HG03139 (cell line): ENCODE results near the gene PRRX2.
"Not testable (repeated sequence)": the region's sequence is repeated elsewhere in the genome, so short reads cannot be mapped to it uniquely, and the experiment has no call there.

Experiments
- ATAC-seq: cut with Tn5 transposase; IDR thresholded peaks from one replicate; pipeline ENCODE4 v1.9.1; 2021; ENCODE audit not compliant: unreplicated experiment

The PRRX2 gene

DNA sequence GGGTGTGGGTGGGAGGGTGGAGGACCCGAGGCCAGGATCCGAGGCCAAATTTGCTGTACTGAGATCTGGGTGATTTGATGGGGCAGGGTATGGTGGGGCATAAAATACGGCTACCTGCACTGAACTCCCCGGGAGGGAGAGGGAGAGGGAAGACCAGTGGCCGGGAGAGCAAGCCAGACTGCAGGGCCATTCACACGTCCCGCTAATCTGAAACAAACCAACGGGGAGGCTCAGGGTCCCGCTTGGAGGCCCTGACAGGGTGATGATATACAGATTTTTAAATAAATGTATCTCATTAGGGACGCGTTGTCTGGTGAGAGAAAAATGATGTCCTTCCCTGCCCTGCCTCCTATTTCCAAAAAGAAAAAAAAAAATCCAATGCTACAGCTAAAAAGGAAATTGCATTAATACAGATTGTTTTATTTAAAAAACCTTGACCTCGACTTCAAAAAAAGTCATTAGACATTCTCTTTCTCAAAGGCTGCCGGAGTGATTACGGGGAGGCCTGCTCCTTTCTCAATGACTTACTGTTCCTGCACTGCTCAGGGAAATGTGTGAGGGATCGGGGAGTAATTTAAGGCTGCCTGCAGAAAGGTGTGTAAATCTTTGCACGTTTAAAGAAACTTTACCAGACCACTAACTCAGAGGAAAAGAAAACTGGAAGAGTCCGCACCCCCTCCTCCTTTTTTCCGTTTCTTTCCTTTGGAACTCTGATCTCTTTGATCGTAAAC, 11.5 kb upstream of the PRRX2 start:
- ATAC-seq, result no peak

DNA sequence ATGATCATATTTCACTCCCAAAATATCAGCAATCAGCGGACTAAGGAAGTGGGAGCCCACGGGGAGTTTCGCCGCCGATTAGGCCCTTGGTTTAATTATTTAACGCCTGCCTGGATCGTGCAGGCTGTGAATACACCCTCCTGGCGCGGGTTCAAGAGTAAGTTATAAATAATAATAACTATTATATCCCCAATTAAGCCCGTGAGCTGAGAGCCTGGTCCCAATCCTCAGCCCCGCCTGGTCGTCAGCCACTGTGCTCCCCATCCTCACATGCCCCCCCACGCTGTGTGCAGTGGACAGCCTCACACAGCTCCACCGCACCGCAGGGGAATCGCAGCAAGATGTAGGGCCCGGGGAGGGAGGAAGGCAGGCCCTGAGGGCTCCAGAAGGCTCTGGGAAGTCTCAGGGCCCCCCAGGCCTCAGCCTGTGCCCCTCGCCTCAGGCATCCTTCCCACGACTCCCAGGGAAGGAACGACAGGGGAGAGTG, 10.8 kb upstream of the PRRX2 start:
- no peak for ATAC-seq

DNA sequence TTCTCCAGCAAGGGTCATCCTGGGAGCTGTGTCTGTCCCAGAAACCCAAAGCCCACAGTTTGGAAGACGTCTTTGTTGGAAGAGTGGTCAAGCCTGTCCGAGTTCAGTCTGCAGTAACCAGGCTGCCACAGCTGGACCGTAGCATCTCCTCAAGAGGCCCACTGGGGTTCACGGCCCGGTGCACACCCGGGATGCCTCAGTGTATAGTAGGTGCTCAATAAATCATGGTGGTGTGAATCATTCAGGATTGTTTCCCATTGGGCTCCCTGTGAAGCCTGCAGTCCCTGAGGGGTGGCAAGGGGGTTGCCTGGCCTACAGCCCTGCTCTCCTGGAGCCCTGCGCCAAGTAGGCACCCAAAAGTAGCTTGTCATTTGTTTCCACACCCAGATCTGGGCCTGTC, 10.3 kb upstream of the PRRX2 start:
- ATAC-seq, result no peak

DNA sequence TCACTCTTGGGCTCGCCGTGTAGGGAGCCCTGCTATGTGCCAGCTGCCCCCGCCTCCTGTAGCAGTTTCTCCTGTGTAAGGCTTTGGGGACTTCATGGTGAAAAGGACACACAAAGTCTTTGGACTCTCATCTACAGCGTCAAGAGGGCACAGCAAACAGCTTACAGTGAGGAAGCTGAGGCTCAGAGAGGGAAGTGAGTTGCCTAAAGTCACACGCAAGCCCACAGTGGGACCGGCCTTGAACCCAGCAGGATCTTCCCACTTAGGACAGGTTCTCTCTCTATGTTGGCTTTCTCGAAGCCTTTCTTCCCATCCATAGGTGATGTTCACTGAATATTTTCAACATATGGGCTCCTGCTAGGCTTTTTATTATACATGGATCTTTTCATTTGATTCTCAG, 9.8 kb upstream of the PRRX2 start:
- no peak for ATAC-seq

DNA sequence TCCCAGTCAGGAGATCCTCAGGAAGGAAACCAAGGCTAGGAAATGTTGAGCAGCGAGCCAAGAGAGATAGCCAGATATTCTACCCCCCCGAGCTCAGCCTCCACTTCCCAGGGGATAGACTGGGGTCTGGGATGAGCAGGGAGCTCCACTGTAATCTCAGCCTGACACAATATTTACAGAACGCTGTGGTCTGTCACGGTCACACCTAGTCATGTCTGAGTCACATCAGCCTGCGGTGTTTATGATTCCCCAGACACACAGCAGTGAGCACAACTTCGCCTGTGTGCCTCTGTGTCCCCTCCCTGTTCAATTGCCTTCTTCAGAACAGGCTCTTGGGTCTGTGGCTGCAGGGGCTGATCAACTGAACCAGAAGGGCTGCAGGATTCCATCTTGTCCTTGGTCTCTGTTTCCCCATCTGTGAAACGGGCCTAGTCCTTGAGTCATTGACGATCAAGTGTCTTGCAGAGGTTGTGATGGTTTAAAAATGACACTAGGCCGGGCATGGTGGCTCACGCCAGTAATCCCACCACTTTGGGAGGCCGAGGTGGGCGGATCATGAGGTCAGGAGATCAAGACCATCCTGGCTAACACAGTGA, 8.6 kb upstream of the PRRX2 start:
- ATAC-seq, result no peak

DNA sequence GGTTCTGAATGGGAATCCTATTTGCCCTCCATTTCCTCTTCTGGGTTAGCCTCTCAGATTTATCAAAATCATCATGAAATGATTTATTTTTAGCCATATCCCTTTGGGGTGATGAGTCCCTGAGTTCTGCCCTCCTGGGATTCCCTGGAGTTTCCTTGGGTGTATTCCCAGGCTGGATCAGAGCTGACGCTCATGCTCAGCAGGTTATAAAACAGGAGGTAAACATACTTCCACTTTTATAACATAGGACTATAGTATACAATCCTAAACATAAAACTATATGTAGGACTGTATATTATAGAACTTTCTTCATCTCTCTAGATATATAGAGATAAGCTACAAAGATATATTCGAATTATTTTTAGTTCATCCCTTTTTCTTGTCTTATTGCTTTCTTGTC, 4.4 kb upstream of the PRRX2 start:
- ATAC-seq, result no peak

DNA sequence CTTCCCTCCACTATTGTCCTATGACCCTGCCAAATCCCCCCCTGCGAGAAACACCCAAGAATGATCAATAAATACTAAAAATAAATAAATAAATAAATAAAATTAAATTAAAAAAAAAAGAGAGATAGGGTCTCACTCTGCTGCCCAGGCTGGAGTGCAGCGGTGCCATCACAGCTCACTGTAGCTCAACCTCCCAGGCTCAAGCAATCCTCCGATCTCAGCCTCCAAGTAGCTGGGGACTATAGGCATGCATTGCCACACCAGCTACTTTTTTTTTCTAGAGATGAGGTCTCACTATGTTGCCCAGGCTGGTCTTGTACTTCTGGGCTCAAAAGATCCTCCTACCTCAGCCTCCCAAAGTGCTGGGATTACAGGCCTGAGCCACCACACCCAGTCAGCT, 3.2 kb upstream of the PRRX2 start:
- not testable (repeated sequence) for ATAC-seq

DNA sequence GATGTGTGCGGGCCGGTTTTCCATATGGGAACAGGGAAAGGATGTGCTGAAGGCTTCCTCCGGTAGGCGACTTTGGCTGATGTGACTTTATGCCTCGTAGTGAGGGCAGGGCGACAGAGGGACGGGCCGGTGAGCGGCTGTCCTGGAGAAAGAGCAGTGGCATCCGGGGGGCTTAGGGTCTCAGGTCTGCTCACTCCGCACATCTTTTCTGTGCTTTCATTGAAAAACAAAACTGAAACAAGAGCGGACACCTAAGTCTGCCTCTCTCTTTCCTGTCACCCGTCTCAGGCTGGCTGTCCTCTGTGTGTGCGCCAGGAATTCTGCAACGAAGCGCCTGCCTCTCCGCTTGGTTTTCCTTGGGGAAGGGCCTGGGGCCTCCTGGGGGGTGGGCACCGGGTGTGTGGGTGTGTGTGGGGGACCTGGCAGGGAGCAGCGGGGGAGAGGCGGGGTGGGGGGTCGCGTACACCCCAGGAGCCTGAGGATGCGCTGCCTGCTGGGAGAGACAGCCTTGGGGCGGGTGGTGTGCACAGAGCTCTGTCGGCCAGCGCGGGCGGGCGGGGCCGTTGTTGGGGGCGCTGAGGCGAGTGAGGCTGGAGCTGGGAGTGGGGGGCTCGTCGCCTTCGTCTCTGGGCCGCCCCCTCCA, 580 bp upstream of the PRRX2 start:
- no peak for ATAC-seq

DNA sequence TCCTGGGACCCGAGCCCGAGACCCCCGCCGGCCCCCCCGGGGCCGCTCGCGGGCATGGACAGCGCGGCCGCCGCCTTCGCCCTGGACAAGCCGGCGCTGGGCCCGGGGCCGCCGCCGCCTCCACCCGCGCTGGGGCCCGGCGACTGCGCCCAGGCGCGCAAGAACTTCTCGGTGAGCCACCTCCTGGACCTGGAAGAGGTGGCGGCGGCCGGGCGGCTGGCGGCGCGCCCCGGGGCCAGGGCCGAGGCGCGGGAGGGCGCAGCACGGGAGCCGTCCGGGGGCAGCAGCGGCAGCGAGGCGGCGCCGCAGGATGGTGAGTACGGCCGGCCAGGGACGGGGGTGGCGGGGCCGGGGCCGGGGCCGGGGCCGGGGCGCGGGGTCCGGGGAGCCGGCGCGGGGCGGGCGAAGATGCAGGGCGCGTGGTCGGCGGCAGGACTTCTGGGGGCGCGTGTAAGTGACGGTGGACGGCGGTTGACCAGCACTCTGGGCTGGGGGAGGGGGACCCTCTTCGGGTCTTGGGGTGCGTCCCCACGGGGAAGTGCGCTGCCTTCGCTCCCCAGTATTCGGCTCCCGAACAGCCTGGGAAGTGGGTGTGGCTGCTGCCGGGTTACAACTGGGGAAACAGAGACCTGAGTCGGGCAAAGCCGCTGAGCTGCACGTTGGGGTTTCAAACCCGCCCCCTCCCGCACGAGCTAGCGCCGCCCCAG, 520 bp downstream of the PRRX2 start:
- ATAC-seq, result no peak

DNA sequence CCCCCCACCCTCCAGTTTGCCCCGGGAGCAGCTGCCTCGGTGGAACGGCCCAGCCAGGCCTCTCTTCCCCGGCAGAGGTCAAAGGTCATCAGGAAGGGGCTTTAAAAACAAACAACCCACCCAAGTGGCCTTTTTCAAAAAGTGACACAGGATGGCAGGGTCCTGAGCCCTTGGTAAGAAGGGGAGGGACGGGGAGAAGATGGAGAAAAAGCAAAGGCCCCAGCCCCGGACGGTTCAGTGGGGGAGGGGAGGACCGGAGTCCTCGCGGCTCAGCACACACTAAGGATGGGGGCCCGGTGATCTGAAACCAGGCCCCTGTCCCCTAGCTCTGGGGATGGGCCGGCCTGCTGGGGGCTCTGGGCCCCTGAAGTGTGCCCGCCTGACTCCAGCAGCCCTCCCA, 1.1 kb downstream of the PRRX2 start:
- no peak for ATAC-seq

DNA sequence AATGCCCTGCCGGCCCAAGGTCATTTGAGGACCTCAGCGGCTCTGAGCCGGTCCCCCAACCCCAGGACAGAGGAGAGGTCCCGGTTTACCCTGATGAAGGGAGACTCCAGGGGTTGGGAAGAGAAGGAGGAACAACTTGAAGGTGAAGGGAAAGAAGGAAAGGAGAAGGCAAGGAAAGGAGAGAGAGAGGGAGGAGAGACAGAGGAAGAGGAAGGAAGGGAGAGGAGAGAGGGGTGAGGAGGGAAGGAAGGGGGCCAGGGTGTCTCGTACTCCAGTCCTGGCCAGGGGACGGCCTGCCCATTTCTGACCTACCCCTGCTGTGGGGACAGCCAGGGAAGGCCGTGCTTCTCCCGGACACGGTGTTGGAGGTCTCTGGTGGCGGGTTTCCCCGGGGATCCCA, 1.9 kb downstream of the PRRX2 start:
- no peak for ATAC-seq

DNA sequence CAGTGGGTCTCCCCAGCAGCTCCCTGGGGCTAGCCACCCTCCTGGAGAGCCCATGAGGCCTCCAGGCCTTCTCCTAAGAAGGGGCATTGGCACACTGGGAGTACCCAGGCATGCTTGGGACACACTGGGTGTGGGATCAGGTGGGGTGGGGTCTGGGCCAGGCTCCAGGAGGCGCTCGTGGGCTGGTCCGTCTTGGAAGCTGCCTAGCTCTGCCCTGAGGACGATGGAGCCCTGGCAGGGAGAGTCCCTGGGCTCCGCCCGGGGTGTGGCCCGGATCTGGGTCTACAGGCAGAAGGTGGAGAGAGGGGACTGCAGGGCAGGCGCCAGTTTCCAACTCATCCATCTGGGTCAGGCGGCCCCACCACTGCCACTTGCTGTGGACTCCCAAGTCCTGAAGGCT, 2.4 kb downstream of the PRRX2 start:
- ATAC-seq, result no peak

DNA sequence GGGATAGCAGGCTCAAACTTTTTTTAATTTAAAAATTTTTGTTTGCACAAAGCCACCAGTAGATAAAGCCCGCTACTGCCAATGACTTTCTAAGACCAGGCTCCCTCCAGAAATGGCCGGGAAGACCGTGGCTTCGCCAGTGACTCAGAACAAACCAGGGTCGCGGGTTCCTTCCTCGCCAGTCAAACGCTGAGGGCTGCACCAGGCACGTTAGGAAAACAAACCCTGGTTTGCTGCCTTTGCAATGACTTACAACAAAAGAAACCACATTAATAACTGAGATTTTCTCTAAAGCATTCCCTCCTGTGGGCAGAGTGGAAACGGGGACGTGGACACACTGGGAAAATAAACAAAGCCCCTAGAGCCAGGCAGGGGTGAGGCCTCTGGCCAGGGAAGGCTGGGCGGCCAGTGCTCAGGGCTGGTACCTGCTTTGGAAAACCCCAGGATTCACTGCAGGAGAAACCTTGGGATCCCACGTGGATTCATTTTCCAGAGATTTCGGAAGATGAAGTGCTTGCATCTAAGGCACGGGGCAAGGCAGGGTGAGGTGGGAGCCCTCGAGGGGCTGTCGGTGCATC, 3.8 kb downstream of the PRRX2 start:
- ATAC-seq, result no peak

DNA sequence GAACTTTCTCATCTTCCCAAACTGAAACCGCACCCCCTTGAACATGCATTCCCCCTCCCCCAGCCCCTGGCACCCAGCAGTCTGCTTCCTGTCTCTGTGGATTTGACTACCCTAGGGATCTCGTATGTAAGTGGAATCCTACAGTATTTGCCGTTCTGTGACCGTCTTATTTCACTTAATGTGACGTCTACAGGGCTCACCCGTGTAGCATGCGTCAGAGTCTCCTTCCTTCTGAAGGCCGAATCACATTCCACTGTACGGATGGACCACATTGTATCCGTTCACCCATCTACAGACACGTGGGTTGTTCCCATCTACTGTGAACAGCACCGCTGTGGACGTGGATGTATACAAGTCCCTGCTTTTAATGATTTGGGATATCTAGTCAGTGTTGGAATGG, 4.5 kb downstream of the PRRX2 start:
- ATAC-seq, result no peak

DNA sequence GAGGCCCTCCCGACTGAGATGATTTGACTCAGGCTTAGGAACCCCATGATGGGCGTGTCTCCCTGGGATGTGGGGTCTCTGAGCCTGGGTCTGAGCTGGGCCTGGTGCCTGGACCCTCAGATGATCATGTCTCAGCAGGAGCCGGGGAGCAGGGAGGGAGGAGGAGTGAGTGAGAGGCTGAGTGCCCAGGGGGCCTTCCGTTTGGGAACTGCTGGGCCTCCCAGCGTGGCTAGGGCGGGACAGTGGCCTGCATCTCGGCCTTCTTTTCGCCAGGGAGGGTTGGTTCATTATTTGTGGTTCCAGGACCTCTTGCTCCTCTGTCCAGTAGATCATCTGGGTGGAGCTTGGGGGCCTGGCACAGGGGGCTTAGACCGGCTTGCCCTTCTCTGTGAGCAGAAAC, 5.6 kb downstream of the PRRX2 start:
- ATAC-seq, result no peak

DNA sequence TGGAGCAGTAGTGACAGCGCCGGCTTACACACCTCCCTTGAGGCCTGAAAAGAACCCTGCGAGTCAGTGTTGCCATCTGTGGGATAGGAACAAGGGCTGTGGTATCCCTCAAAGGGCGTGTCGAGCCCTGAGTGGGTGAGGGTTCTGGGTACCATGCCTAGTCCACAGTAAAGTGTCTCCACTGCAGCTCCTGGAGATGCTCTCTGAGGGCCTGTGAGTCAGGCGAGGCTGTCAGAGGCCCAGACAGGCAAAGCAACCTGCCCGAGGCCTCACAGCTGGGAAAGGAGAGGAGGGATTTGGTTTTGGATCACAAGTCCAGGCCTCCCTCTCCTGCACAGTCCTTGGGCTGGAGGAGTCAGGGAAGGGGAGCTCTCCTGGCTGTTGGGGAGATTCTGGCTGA, 6.1 kb downstream of the PRRX2 start:
- ATAC-seq, result no peak

DNA sequence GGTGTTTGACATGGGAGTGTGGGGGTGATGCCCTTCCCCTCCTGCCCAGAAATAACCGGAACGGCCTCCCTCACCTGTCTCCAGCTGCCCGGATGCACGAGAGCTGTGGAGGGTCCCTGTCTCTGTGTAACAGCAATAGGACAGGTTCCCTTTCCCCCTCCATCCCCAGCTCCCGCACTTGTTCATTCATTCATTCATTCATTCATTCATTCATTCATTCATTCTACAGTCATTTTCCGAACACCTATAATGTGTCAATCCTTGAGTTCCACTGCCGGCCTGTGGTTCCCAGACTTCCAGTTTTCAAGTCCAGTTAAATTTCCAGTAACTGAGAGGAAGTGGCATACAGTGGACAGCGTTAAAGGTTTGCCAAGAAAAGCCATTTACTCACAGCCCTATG, 7.3 kb downstream of the PRRX2 start:
- ATAC-seq, result no peak

DNA sequence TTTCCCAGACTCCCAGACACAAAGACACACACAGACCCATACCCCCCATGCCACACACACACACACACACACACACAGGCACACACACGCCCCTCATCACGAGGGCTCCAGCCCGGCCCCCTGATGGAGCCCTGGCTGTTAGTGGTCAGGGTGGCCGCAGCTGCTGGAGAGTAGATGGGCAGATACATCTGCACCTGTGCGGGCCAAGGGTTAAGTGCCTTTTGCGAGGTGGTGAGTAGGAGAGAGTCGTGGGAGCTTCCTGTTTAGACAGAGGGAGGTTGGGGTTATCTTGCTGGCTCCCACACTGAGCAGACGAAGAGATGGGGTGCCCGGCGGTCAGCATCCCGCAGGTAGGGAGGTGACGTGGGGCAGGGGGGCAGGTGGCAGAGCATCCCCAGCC, 8.2 kb downstream of the PRRX2 start:
- ATAC-seq, result no peak

DNA sequence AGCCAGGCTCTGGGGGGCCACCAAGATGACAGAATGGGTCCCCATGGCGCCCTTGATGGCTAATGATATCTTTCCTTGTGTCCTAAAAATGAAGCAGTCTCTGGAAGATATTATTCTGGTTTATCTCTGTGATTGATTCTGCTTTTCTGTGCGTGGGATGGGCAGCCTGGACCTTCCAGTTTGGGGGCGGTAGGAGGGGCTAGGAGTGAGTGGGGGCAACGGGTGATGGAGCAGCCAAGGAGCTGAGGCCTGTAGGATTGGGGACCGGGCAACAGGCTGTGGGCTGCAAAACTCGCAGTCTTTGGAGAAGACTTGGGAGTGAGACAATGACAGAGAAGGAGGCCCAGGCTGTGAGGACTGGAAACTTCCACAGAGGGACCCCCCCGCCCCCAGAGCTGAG, 8.8 kb downstream of the PRRX2 start:
- no peak for ATAC-seq

DNA sequence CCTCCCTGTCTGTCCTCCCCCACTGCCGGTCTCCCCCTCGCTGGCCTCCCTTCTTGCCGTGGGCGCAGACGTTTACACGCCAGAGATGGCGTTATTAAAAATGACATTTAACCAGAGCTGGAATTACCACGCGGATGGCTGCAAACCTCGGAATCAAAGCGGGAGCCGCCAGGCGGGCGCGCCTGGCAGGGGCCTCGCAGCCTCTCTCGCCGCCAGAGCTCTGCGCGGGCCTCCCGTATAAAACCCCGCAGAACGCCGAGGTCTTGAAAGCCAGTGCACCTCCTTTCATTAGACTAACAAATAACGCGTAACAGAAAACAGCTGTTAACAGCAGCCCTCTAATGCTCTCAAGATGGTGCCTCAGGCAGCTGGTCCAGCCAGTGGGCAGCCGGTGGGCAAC, 10.2 kb downstream of the PRRX2 start:
- ATAC-seq, result no peak

DNA sequence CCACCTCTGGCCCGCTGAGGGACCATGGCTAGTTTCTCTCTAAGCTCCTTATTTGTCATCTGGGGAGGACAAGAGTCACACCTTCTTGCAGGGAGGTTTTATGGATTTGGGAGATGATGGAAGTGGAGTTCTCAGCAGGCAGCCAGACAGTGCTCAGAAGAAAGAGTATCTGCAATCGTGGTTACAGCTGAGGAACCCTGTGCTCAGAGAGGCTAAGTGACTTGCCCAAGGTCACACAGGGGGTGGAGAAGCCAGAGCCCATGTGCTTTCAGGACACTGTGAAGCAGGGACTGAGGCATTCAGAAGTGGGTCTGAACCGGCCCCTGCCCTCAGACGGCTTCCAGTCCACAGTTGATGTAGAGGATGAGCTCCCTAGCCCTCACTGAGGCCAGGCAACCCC, 10.8 kb downstream of the PRRX2 start:
- ATAC-seq, result no peak

DNA sequence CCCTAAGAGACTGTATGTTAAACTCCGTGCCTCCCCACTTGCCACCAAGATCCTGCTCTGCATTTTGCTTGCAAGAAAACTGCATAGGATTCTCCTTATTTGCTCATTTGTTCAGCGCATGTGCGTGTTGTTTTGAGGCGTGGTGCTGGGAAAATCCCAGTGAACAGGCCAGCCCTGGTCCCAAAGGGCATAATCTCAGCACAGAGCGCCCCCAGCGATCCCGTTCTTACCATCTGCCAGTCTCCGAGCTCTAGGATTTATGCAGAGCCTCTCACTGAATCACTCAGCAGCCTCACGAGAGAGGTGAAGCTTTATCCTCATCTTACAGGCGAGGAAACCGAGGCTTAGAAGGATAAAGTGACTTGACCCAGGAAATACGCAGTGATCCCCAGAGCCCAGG, 11.5 kb downstream of the PRRX2 start:
- no peak for ATAC-seq
